ENCODE results near the gene EIF4A3. TPM values are rescaled to one million over a fixed set of nuclear protein-coding genes. Genes with fewer than 3 reads are reported as not detected.

The EIF4A3 gene
- total RNA-seq, 1 donor from 2014 or later = 78.9 TPM

DNA sequence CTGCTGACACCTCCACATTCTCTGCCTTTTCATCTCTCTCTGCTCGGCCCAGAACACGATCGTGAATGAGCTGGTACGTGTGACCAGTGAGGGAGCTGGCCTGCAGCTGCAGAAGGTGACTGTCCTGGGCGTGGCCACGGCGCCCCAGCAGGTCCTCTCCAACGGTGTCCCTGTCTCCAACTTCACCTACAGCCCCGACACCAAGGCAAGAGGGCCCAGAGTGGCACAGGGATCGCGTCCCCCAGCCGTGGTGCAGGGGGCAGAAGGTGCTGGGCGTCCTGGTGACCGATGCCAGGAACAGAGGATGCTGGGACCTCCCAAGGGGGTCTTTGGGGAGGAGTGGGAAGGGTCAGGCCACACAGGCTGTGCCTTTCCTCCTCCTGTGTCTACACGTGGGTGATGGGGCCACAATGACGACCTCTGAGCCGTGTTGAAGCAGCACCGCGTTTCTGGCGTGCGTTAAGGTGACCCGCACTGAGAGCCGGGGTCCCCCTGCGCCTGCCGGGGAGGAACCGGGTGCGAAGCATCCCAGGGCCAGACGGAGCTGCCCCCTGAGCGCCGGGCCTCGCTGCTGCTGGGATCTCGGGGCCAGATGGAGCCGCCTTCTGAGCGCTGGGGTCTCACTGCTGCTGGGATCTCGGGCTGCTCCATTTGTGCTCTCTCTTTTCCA, 28.2 kb downstream of the EIF4A3 start:
- Histone ChIP-seq H3K36me3 (peaks cover 0 to 7% of the 10 kb centered on the region in 2 donors), H3K27ac (no peak overlapping the region), H3K9me3 (no peaks in the 10 kb centered on the region), H3K4me1 (no peaks in the 10 kb centered on the region), H3K27me3 (no peaks in the 10 kb centered on the region), H3K4me3 (no peak overlapping the region)
- DNase-seq (ENCODE audit: low spot score in 2 of 2) = peak in 1 of 2 donors; percentile 34
- no peak for TF ChIP-seq CTCF (IDR thresholded peaks at IDR 0.05)
- intact Hi-C loops (cut with DNase I) = no loop called here

DNA sequence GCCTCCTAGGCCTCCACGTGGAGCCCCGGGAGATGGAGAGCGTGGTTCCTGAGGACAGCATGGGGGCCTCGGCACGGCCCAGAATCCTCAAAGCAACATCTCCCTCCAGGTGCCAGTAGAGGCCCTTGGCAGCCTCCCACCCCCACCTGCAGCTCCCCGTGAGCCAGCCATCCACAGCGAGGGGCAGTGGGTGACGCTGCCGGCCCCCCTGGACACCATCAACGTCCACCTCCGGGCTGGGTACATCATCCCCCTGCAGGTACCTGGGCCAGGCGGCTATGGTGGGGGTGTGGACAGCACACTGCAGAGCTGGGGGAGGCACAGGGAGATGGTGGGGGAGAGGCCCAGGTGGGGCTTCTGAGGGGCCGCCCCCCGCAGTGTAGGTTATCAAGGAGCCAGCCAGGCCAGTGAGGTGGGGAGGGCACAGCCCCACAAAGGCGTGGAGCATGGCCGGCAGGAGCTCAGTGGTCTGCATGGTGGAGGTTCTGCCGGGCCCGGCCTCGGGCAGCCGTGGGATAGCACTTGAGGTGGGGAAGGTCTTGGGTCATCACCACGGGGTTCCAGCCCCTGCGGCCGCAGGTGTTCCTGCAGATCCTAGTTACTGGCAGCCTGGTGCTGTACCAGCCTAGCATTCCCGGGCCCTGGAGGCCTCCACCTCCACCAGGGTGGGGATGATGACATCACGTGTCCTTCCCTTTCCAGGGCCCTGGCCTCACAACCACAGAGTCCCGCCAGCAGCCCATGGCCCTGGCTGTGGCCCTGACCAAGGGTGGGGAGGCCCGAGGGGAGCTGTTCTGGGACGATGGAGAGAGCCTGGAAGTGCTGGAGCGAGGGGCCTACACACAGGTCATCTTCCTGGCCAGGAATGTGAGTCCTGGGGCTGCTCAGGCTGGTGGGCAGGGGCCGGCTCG, 29.2 kb downstream of the EIF4A3 start:
- no peaks in the 10 kb centered on the region for H3K9me3 ChIP-seq
- no peak for TF ChIP-seq CTCF (IDR thresholded peaks at IDR 0.05)
- intact Hi-C loops (cut with DNase I) = no loop called here
- H3K4me3 ChIP-seq = no peak overlapping the region
- H3K27ac ChIP-seq = no peak overlapping the region
- H3K27me3 ChIP-seq = no peaks in the 10 kb centered on the region
- no peaks in the 10 kb centered on the region for H3K4me1 ChIP-seq
- DNase-seq (ENCODE audit: low spot score in 2 of 2) = no peak
- H3K36me3 ChIP-seq = peaks cover 5 to 11% of the 10 kb centered on the region in 2 donors

- Histone ChIP-seq H3K4me1 (no peaks in the 10 kb centered on the region), H3K27ac (no peak overlapping the region), H3K9me3 (no peaks in the 10 kb centered on the region), H3K27me3 (no peaks in the 10 kb centered on the region), H3K4me3 (no peak overlapping the region), H3K36me3 (peaks cover 5 to 11% of the 10 kb centered on the region in 2 donors)
- no peak for TF ChIP-seq CTCF (IDR thresholded peaks at IDR 0.05)
- intact Hi-C loops (cut with DNase I) = no loop called here
- DNase-seq (ENCODE audit: low spot score in 2 of 2) = peak in 1 of 2 donors; percentile 57
These were observed 30.0 kb downstream of the EIF4A3 start for GRCh38 chr17:80116921-80117380.

DNA sequence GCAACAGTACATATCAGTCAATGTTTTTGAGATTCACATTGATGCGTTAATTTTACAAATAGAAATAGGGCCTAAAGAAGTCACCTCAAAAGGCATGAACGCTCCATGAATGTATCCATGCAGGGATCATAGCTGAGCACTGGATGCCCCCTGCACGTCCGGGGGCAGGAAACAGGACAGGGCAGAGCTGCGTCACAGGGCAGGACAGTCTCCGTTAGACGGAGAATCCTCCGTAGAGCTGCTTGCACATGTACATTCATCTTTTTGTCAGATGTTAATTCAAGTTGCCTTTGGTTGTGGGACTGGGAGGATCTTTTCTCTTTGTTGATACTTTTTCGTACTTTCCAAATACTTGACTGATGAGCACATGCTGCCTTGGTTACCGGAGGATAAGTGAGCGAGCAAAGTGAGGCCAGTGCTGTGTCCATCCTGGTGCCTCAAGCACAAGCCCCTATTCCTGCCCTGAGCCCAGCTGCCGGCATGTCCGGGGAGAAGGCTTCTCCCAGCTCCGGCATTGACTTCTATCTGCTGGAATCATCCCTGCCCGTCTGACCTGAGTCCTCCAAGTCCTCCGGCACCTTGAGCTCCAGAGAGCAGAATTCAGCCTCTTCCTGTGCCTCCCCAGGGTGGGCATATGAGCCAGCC, 30.5 kb downstream of the EIF4A3 start:
- Histone ChIP-seq H3K9me3 (no peaks in the 10 kb centered on the region), H3K27ac (no peak overlapping the region), H3K4me1 (no peaks in the 10 kb centered on the region), H3K36me3 (peaks cover 5 to 11% of the 10 kb centered on the region in 2 donors), H3K4me3 (no peak overlapping the region), H3K27me3 (no peaks in the 10 kb centered on the region)
- intact Hi-C loops (cut with DNase I) = no loop called here
- peak in 1 of 2 donors; percentile 40 for DNase-seq (ENCODE audit: low spot score in 2 of 2)
- no peak for TF ChIP-seq CTCF (IDR thresholded peaks at IDR 0.05)

DNA sequence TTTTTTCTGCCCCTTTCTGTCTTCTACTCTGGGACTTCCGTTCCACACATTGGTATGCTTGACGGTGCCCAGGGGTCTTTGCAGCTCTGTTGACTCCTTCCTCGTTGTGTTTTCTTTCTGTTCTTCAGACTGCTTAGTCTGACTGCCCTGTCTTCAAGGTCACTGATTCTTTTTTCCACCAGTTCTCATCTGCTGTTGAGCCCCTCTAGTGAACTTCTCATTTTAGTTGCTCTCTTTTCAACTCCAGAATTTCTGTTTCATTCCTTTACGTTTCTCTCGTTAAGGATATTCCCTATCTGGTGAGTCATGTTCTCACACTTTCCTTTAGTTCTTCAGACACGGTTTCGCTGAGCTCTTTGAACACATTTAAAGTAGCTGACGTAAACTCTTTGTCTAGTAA, 31.8 kb downstream of the EIF4A3 start:
- Histone ChIP-seq H3K27me3 (no peaks in the 10 kb centered on the region), H3K27ac (no peak overlapping the region), H3K36me3 (peaks cover 5 to 11% of the 10 kb centered on the region in 2 donors), H3K4me1 (no peaks in the 10 kb centered on the region), H3K4me3 (no peak overlapping the region), H3K9me3 (no peaks in the 10 kb centered on the region)
- TF ChIP-seq CTCF (IDR thresholded peaks at IDR 0.05) = no peak
- DNase-seq (ENCODE audit: low spot score in 2 of 2) = no peak
- intact Hi-C loops (cut with DNase I) = no loop called here
